ENCODE measurements around the gene EVI5.

DNA sequence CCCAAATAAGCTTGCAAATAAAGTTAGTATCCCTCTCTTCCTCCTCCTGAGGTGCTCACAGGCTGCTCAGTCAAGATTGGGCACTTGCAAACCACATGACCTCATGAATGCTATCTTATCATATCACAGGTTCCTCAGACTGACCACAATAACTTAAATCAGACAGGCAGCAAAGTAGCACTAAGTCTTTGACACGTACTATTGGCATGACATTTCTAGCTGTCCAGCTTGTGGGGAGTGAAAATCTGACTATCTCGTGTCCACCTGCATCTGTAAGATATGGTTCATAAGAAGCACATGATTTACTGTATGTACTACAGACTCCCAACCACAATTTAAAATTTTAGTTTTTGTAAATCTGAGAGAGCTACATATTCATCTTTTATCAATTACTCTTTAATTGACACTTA lies 240.1 kb downstream of the EVI5 start:
- no peak for TF ChIP-seq POLR2A (IDR thresholded peaks at IDR 0.05)
- TF ChIP-seq, protein P1, sequence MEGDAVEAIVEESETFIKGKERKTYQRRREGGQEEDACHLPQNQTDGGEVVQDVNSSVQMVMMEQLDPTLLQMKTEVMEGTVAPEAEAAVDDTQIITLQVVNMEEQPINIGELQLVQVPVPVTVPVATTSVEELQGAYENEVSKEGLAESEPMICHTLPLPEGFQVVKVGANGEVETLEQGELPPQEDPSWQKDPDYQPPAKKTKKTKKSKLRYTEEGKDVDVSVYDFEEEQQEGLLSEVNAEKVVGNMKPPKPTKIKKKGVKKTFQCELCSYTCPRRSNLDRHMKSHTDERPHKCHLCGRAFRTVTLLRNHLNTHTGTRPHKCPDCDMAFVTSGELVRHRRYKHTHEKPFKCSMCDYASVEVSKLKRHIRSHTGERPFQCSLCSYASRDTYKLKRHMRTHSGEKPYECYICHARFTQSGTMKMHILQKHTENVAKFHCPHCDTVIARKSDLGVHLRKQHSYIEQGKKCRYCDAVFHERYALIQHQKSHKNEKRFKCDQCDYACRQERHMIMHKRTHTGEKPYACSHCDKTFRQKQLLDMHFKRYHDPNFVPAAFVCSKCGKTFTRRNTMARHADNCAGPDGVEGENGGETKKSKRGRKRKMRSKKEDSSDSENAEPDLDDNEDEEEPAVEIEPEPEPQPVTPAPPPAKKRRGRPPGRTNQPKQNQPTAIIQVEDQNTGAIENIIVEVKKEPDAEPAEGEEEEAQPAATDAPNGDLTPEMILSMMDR (IDR thresholded peaks at IDR 0.05): no peak

All from adrenal gland (tissue), 5 donors.